K562 (cell line): Measurements from ENCODE around the gene ZNF687. TPM values are rescaled to one million over a fixed set of nuclear protein-coding genes. Genes with fewer than 3 reads are reported as not detected.

Experiments used
- BDP1 ChIP-seq: IDR thresholded peaks from 3 replicates; pipeline ENCODE4 v1.6.1; 2011; ENCODE audit not compliant: insufficient read length, insufficient read depth
- CCNT2 ChIP-seq: IDR thresholded peaks from 2 replicates; pipeline ENCODE4 v1.6.1; 2011; ENCODE audit warnings: borderline replicate concordance, low read depth, mild to moderate bottlenecking, moderate library complexity, mixed read lengths, low read length; ENCODE audit not compliant: insufficient read length; ENCODE audit errors: extremely low read depth
- E2F3 ChIP-seq: fragments of 250-450 bp; sonication (Bioruptor Pico); IDR thresholded peaks from 2 replicates; pipeline ENCODE4 v1.4.0; 2020; ENCODE audit warnings: mild to moderate bottlenecking
- FOSL1 ChIP-seq: fragments of 200-800 bp; sonication (Bioruptor generic); conservative IDR thresholded peaks from 2 replicates; pipeline ENCODE4 v1.6.1; 2016; ENCODE audit warnings: missing genetic modification characterization, missing compliant biosample characterization
- MAFG ChIP-seq: fragments of 450-650 bp; conservative IDR thresholded peaks from 2 replicates; pipeline ENCODE4 v1.6.1; 2016; ENCODE audit warnings: missing genetic modification characterization, missing compliant biosample characterization
- NCOR1 ChIP-seq: fragments of 450-650 bp; IDR thresholded peaks from 2 replicates; pipeline ENCODE4 v1.6.1; 2016; ENCODE audit warnings: mild to moderate bottlenecking, moderate library complexity
- NR0B1 ChIP-seq: fragments of 450-650 bp; IDR thresholded peaks from one replicate; pipeline ENCODE4 v1.6.1; 2018; ENCODE audit warnings: mild to moderate bottlenecking, moderate library complexity; ENCODE audit not compliant: partially characterized antibody
- PBX2 ChIP-seq, 2 experiments: IDR thresholded peaks in 1 of 2; conservative IDR thresholded peaks in 1 of 2; 2 replicates each; pipeline ENCODE4 v1.6.1; 2016; ENCODE audit warnings: low read depth in 2 of 2, mild to moderate bottlenecking in 1 of 2, missing compliant biosample characterization in 1 of 2, missing genetic modification characterization in 1 of 2, moderate library complexity in 1 of 2
- POLR2H ChIP-seq: IDR thresholded peaks from 2 replicates; pipeline ENCODE4 v1.6.1; 2016; ENCODE audit warnings: missing genetic modification characterization, low read depth, mild to moderate bottlenecking, control low read depth, missing compliant biosample characterization, moderate library complexity
- PTBP1 ChIP-seq: fragments of 200-400 bp; formaldehyde crosslinking; IDR thresholded peaks from 2 replicates; pipeline ENCODE4 v1.6.1; 2017; ENCODE audit warnings: low read depth, low read length
- RB1 ChIP-seq: fragments of 450-650 bp; IDR thresholded peaks from 2 replicates; pipeline ENCODE4 v1.6.1; 2017; ENCODE audit warnings: low read depth, mild to moderate bottlenecking
- RBFOX2 ChIP-seq: fragments of 200-400 bp; formaldehyde crosslinking; IDR thresholded peaks from 2 replicates; pipeline ENCODE4 v1.6.1; 2017; ENCODE audit warnings: low read depth, mild to moderate bottlenecking, low read length, moderate library complexity
- RFX1 ChIP-seq: fragments of 450-650 bp; IDR thresholded peaks from 2 replicates; pipeline ENCODE4 v1.6.1; 2016; ENCODE audit warnings: mild to moderate bottlenecking, moderate library complexity
- STAT5A ChIP-seq: IDR thresholded peaks from 2 replicates; pipeline ENCODE4 v1.6.1; 2012; ENCODE audit warnings: low read length, inconsistent platforms, borderline replicate concordance
- ZBTB7A ChIP-seq: IDR thresholded peaks from 2 replicates; pipeline ENCODE4 v1.6.1; 2011; ENCODE audit warnings: low read depth, mild to moderate bottlenecking, low read length, moderate library complexity, borderline replicate concordance; ENCODE audit not compliant: control insufficient read depth
- ZNF324 ChIP-seq: fragments of 250-450 bp; sonication (Bioruptor Pico); IDR thresholded peaks from 2 replicates; pipeline ENCODE4 v1.4.0; 2020; ENCODE audit warnings: mild to moderate bottlenecking
- ZNF609 ChIP-seq: sonication (generic); formaldehyde crosslinking; IDR thresholded peaks from 2 replicates; pipeline ENCODE4 v1.8.1; 2023; ENCODE audit warnings: missing genetic modification reagents, mild to moderate bottlenecking, borderline replicate concordance
- ZNF77 ChIP-seq: fragments of 250-450 bp; sonication (Bioruptor Pico); IDR thresholded peaks from 2 replicates; pipeline ENCODE4 v1.5.0; 2020
- polyA plus RNA-seq, 8 experiments: library from polyadenylated mRNA; depleted of rRNA in 4 of 8; stranded (reverse) in 5 of 8; unstranded in 3 of 8; fragments of >200 nt; fragmentation: Nextera tagmentation in 2 of 8; fragmentation: Illumina TruSeq in 1 of 8; extraction: Ambion mirVana in 2 of 8; extraction: Trizol in 1 of 8; gene quantifications; 2 replicates each; pipeline versions ENCODE4 v1.2.1 to v1.2.3, GENCODE V29; 2011 to 2014; ENCODE audit warnings: inconsistent platforms in 1 of 8, missing spikeins in 1 of 8
- total RNA-seq, 7 experiments: library from RNA; depleted of rRNA in 6 of 7; stranded (reverse); fragments of >200 nt in 6 of 7; fragmentation: Illumina TruSeq in 2 of 7; extraction: Trizol in 2 of 7; gene quantifications; 2 replicates each; pipeline versions ENCODE4 v1.2.1 to v1.2.3, GENCODE V29; 2011 to 2021; ENCODE audit warnings: low replicate concordance in 1 of 7

ZNF687 gene
- total and polyA plus RNA-seq, 9 of the 15 experiments (the other 6 are each of a cell fraction or from before 2014, with no cell fraction given): 0.13 to 26.4 (median 10.6) TPM

GRCh38 chr1:151281969-151282882 is at the start of gene ZNF687 (continued):
- TF ChIP-seq PBX2 (CRISPR knock-in tag; IDR thresholded peaks at IDR 0.05; ENCODE audit: low read depth) (peak; percentile 99), PBX2 (tag; conservative IDR thresholded peaks at IDR 0.05; ENCODE audit: low read depth) (peak; percentile 100), RBFOX2 (peak; percentile 79), POLR2H (peak; percentile 44; the same call in 1 of the 2 replicates), MAFG (tag) (no peak), FOSL1 (tag) (no peak), STAT5A (peak; percentile 34; the same call in 1 of the 2 replicates), BDP1 (no peak), ZNF609 (CRISPR knock-in tag) (peak; percentile 19; the same call in 1 of the 2 replicates), ZNF324 (CRISPR knock-in tag) (no peak), PTBP1 (no peak), NCOR1 (no peak), ZBTB7A (peak; percentile 90), RFX1 (no peak), E2F3 (CRISPR knock-in tag) (no peak), ZNF77 (CRISPR knock-in tag) (no peak), RB1 (peak; percentile 69), NR0B1 (no peak), CCNT2 (peak; percentile 76)
